Measurements from ENCODE around the gene MXD1.
"Not testable (repeated sequence)": the region's sequence is repeated elsewhere in the genome, so short reads cannot be mapped to it uniquely, and the experiment has no call there.

Gene MXD1, protein sequence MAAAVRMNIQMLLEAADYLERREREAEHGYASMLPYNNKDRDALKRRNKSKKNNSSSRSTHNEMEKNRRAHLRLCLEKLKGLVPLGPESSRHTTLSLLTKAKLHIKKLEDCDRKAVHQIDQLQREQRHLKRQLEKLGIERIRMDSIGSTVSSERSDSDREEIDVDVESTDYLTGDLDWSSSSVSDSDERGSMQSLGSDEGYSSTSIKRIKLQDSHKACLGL

DNA sequence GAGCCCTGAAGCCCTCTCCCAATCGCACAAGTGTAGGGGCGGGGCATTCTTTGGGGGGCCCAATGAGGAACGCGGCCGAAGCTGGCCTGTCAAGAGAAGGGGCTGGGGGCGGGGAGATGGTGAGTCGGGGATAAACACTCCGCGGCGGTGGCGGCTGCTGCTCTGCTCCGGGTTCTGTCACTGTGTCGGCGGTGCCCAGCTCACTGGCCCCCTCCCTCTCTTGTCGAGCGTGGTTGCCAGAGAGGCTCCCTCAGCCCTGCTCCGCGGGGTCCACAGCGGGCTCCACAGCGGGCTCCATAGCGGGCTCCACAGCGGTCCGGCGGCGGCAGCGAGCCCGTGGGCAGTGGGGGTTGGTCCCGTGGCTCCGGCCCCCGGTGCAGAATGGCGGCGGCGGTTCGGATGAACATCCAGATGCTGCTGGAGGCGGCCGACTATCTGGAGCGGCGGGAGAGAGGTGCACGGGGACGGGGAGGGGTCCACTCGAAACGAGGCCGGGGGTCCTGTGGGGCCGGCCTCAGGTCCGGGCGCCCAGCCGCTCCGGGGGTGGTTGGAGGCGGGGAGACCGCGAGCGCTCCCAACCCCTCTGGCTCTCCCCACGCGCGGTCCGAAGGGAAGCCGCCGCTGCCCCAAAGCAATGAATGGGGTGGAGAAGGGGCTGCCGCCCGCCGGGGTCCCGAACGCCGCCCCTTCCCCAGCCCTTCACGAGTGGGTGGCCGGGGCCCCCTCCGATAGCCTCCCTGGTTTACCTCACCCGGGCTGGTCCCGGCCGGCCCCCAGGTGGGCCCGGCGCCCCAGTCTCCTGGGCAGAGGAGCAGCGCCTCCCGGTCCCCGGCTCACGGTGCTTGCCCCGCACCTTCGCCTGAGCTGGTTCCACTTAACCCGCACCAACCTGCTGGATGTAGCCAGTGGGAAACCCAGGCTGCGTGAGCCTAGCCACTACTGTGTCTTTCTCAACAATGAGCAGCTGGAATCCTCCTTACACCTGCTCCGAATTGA lies at the start of gene MXD1:
Gene MXD1 (plus strand): TSS at position 160 of the 996 bp plus-strand sequence. CDS start 222 bp downstream, at position 382.
- DNase-seq: peak; percentile 32

DNA sequence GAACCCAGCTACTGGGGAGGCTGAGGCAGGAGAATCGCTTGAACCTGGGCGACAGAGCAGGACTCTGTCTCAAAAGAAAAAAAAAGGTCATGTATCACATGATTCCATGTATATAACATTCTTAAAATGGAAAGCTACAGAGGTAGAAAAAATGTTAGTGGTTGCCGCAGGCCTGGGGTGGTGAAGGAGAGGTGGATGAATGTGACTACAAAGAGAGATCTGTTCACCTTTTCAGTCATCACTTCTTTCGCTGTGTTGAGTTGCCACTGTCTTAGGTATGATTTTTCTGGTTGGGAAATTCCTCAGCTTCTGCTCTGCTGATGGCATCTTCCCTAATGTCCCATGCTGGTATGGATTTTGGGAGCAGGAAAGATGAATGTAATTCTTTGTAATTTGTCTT lies 26.5 kb upstream of the MXD1 start:
- no peak for DNase-seq

DNA sequence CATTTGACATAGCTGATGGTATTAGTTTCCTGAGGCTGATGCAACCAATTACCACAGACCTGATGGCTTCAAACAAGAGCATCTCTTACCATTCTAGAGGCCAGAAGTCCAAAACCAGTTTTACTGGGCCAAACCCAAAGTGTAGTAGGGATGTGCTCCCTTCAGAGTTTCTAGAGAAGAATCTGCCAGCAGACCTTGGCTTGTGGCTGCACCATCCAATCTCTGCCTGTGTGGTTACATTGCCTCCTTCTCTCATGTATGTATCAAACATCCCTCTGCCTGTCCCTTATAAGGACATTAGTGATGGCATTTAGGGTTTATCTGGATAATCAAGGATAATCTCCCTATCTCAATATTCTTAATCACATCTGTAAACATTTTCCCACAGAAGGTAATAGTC lies 25.6 kb upstream of the MXD1 start:
- DNase-seq: no peak

DNA sequence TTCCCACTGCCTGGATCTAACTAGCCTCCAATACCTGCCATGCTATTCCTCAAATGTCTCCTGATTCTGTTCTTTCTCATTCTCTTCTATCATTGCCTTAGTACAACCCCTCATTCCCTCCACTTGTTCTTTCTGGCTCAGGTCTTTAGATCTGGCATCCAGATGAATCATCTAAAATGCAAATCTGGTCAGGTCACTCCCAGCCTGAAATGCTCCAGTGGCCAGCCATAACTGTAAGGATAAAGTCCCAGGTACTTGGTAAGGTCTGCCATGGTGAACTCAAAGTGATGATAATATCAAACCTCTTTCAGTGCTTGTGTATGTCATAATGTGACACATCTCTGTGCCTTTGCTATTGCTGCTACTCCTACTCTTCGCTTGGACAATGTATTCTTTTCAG lies 24.0 kb upstream of the MXD1 start:
- no peak for DNase-seq

DNA sequence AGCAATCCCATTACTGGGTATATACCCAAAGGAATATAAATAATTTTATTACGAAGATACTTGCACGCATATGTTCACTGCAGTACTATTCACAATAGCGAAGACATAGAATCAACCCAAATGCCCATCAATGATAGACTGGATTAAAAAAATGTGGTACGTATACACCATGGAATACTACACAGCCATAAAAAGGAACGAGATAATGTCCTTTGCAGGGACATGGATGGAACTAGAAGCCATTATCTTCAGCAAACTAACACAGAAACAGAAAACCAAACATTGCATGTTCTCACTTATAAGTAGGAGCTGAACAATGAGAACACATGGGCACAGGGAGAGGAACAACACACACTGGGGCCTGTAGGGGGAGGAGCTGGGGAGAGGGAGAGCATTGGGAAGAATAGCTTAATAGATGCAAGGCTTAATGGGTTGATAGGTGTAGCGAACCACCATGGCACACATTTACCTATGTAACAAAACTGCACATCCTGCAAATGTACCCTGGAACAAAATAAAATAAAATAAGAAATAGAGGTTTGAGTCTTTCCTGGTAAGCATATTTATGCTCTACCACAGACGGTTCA lies 22.0 kb upstream of the MXD1 start:
- not testable (repeated sequence) for DNase-seq

DNA sequence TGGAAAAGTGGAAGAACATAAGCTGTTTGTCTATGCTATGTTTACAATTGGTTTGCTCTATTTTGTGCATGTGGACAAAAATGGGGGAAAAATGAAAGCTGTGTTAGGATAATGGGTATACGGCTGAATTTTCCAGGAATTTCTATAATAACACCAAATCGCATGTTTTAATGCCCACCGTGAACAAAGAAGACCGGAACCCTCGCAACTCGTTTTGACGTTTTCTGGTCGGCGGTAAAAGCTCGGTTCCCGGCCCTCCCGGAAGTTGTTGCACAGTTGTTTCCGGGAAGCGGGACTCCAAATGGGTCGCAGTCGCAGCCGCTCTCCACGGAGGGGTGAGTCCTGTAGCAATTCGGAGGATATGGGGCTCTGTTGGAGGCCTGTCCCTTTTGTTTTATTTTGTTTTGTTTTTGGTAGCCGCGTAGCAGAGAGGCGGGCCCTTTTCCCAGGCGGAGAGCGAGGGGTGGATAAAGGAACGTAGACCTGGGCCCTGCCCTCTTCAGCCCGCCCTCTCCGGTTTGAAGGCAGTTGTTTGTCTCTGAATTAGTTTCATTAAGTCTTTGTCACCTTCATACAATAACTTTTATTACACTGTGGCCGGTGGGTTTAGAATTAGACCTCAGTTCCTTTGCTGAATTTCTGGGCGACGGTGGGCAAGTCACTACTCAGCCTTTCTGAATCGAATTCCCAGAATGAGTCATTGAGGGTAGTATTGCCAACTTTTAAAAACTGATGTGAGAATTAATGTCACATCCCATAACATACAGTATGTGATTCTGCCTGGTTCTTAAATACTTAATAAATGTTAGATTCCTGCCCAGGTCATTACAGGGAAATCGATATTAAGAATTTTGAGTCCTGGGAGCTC lies 21.0 kb upstream of the MXD1 start, which contains the start of gene SNRNP27:
Gene SNRNP27 (plus strand): TSS at position 273 of the 868 bp plus-strand sequence. CDS start 29 bp downstream, at position 302.
- peak; percentile 59 for DNase-seq

DNA sequence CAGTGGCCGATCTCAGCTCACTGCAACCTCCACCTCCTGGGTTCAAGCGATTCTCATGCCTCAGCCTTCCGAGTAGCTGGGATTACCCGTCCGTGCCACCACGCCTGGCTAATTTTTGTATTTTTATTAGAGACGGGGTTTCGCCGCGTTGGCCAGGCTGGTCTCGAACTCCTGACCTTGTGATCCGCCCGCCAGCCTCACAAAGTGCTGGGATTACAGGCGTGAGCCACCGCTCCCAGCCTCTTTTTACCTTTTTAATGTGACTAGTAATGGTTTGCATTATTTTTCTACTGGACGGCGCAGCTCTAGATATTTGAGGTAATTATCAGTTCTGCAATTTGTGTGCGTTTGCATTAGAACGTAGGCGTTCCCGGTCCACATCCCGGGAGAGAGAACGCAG lies 20.2 kb upstream of the MXD1 start:
- not testable (repeated sequence) for DNase-seq

DNA sequence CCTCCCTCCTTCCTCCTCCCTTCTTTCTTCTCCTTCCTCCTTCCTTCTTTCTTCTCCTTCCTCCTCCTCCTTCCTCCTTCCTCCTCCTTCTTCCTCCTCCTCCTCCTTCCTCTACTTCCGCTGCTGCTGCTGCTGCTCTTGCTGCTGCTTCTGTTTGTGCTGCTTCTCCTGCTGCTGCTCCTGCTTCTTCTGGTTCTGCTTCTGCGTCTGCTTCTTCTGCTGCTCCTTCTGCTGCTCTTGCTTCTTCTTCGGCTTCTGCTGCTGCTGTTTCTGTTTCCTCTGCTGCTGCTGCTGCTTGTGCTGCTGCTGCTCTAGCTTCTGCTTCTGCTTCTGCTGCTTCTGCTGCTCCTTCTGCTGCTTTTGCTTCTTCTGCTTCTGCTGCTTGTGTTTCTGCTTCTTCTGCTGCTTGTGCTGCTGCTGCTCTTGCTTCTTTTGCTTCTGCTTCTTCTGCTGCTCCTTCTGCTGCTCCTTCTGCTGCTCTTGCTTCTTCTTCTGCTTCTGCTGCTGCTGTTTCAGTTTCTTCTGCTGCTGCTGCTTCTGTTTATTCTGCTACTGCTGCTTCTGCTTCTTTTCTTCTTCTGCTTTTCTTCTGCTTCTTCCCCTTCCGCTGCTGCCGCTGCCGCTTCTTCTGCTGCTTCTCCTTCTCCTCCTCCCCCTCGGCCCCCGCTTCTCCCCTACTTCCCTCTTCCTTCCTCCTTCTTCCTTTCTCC lies 12.5 kb upstream of the MXD1 start:
- DNase-seq: no peak

DNA sequence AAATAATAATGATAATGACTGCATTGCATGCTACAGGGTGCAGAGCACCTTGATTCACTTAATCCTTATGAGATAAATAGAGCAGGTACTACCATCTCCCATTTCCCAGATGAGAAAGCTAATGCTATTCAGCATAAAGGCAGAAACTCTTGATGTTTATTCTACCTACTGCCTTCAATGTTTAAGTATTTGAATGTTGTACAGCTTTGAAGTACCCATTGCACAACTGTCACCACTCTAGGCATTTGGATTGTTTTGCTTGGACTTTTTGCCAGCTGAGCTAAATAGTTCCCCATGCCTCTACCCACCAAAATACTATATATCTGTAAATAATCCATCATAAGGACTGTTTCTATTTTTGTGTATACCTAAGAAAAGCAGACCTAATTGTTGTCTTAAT lies 7.7 kb upstream of the MXD1 start:
- no peak for DNase-seq

DNA sequence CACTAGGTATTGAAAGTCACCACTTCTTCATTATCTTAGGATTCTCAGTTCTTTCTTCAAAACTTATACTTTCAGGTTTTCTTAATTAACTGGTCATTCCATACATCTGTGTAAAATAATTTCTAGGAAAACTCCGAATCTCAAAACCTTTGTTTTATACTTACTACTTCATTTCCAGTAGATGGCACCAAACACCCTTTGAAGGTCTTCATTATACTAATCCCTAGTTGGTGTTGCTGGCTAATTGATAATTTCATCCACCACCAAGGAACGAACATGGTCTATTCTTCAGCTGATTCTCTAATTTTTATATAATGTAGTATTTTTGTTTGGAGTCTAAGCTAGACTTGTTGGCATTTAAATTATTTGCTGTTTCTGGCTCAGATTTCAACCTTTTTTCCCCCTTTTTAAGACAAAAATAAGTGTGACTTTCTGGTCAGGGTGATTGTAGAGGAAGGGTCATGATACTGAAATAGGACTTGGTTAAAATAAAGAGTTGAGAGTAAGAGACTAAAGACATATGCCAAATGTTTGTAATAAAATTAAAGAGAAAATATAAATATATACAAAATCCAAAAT lies 2.8 kb upstream of the MXD1 start:
- no peak for DNase-seq

DNA sequence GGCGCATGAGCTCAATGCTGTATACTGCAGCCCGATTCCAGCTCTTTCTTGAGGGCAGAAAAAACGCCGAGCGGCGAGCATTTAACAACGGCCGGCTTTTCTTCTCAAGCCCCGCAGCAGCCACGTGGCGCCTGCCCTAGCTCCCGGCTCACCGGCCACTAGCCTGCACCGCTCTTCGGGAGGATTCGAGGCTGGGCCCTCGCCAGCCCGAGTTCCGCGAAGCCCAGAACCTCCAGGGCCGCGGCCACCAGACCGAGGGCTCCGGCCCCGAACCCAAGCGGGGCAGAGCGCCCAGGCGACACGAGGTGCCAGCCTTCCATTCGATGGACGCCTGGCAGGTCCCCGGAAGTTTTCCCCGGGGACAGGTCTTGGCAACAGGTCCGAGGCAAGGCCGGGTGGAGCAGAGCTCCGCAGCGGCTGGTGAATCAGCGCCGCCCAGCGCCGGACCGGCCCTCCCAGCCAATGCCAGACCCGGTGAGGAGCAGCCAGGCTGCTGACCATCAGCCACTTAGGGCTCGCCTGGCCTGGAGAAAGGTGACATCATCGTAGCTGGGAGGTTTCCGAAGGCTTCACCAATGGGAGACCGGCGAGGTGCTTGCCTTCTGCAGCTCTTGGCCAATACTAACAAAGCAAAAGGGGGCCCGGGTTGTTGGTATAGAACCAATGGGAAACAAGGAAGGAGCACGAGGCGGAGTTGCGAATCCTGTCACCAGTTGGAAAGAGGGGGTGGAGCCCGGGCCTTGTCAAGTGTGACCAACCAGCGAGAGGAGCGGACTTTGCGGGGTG lies 552 bp upstream of the MXD1 start:
- DNase-seq: peak; percentile 100

DNA sequence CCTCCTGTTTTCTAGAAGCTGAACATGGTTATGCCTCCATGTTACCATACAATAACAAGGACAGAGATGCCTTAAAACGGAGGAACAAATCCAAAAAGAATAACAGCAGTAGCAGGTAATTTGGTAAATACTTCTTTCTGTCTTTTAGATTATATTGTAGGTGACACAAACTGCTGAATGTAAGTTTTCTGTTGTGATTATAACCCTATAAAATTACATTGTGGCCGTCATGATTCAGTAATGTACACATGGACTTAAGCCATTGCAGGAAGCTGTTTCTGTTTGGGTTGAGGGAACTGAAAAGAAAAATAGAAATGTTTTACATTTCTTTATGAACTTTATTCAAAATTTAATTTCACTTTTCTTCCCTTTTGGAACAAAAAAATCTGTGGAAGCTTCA lies 1.2 kb downstream of the MXD1 start:
- no peak for DNase-seq

DNA sequence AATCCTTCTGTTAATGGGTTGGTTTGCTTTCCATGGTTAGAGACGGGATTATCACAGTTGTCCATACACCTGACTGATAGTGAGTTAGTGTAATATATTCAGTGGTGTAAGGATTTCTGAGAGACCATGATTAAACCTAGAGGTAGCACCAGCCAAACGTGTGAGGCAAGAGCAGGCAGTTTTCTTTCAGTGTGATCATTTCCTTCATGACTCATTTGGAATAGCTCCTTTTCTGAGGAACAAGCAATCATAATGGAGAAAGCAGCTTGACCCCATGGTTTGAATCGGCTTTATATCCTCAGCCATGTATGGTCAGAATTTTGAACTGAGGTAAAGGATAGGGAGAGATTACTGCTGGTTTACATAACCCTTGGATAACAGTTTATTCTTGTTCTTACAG lies 2.9 kb downstream of the MXD1 start:
- no peak for DNase-seq

DNA sequence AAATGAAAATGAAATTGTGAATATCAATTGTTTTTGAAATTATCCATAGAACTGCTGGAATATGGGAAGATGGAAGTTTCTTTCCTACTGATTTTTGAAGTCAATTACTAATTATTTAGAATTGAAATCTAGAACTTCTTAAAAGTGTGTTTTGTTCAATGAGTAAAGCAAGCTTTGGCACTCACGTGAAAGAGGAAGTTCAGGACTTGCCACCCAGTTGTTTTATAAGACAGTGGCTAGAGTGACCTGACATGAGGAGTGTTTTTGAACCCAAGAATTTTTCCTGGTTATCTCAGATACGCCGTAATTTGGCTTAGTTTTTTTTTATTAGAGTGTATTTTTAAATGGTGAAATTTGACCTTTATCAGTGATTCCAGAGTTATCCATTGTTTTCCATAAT lies 3.5 kb downstream of the MXD1 start:
- no peak for DNase-seq

DNA sequence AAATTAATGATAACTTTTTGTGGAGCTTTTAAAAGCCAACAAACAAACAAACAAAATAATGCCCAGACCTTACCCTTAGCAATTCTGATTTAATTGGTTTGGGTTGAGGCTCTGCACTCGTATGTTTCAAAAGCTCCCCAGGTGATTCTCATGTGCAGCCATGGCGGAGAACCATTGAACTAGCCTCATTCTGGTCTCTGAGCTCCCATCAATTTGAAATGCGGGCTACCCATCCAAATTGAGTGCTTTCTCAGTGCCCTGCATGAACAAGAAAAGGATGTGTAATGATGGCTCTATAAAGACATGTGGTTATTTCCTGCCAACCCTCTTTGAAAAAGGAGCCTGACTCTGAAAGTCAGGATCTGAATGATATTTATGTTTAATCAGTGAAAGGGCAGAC lies 8.2 kb downstream of the MXD1 start:
- no peak for DNase-seq

DNA sequence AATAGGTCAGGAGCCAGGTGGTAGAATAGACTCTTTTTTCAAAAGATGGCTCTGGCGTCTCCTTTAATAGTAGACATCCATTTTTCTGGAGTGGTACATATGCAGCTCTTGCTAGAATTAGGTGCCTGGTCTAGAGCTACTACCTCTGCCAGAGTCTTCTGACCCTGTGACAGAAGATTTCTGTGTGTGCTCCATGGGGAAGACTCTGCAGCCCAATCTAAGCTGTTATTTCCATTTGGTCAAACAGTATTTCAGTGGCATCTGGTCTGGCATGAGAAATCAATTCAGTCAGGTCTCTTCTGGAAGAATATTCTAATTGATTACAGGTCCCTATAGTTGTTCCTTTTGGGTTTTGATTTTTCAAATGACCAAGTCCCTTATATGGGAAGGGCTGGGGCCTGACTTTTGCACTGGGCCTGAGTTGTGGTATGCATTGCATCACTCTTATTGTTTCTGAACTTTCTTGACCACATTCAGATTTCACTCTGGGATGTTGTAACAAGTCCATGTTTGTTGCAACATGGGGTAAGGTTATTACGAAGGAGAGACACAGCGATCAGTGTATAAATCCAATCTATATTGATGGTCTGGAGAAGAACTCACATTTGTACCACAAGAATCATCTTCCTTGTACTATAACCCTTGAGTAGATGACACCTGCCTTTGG lies 12.1 kb downstream of the MXD1 start:
- no peak for DNase-seq

DNA sequence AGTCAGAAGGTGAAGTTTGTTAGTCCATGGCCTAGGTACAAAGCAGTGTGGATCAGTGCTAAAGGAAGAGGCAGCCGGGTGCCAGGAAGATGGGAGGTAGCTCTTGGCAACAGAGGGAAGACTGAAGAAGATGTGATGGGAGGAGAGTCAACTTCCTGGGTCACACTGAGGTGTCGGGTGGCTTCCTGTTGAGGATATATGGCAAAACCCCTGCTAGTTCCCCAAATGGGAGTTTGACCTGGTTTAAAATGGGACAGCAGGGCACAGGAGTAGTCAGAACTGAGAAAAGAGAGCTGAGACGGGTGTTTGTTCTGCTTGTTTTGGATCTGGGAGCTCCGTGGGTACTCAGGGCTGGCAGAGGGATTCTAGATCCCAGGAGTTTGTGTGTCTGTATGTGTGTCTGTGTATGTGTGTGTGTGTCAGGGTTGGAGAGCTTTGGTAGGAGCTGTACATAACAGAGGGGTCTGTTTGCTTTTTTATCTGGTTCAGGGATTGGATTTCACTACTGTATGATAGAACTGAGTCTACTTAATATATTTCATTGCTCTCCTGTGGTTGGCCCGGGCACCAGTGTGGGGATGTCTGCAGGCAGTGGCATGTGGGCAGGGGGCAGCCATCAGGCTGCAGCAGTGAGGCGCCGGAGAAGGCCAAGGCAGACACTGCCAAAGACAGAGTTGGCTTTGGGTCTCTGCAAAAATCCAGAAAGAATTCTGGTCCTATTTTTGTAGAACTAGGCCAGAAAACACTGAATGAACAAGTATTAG lies 17.1 kb downstream of the MXD1 start:
- no peak for DNase-seq

DNA sequence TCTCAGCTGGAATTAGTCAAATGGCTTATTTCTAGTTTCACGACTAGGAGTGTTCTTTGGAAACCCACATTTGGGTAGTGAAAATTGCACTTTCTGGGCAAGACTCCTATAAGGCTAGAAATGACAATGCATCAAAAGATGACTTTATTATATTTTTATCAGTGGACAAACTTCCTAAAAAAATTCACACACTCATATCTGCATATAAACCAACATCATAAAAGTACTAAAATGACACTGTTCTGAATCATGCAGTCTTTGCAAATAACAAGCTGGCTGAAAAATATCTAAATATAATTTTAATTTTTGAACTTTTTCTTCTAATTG lies 17.6 kb downstream of the MXD1 start:
- no peak for DNase-seq

DNA sequence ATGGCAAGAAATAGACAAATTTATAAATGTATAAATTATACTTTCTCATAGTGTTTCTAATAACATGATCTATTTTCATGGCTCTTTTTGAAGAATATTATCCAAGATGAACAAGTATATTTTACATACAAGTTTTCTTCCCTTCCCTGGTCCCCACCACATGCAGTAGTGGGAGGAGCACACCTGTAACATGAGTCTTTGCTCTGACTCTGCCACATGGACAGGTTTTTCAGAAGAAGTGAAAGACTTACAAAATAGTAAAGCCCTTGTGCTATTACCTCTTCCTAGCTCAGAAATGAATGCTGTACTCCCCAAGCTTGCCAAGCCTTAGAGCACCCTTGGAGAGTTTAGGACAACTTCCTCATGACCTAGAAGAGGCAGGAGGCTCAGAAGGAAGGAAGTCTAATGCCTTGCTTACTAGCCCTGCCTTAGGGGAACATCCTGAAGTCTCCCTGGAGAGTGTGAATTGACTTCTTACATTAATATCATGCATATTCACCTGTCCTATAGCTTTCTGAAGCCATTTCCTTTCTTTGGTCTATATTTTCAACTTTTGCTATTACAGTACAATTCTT lies 18.4 kb downstream of the MXD1 start:
- DNase-seq: no peak
